Right hindlimb (tissue), 1 donor: ENCODE measurements around the gene HID1.

Experiments
- DNase-seq: peaks from one replicate; pipeline ENCODE4 v3.0.0-alpha.2; 2018

HID1 gene

DNA sequence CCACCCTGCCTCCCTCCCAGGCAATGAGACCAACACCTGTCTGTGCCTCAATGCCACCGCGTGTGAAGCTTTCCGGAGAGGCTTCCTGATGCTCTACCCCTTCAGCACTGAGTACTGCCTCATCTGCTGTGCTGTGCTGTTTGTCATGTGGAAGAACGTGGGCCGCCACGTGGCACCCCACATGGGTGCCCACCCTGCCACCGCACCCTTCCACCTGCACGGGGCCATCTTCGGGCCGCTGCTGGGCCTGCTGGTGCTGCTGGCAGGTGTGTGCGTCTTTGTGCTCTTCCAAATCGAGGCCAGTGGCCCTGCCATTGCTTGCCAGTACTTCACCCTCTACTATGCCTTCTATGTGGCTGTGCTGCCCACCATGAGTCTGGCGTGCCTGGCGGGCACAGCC, 25.9 kb downstream of the HID1 start:
- DNase-seq = no peak

DNA sequence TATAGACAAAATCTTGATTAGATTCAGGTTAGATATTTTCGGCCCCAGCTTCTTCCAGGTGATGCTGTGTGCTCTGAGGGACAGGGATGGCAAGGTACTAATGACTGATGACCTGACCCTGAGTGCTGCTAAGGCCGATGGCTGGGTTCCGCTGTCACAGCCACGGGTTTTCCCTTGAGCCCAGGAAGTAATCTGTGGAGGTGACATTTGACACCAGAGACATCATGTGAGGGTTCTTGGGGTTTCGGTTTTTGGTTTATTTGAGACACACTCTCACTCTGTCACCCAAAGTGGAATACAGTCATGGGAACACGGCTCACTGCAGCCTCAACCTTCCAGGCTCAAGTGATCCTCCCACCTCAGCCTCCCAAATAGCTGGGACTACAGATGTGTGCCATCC, 27.0 kb downstream of the HID1 start:
- DNase-seq = no peak

DNA sequence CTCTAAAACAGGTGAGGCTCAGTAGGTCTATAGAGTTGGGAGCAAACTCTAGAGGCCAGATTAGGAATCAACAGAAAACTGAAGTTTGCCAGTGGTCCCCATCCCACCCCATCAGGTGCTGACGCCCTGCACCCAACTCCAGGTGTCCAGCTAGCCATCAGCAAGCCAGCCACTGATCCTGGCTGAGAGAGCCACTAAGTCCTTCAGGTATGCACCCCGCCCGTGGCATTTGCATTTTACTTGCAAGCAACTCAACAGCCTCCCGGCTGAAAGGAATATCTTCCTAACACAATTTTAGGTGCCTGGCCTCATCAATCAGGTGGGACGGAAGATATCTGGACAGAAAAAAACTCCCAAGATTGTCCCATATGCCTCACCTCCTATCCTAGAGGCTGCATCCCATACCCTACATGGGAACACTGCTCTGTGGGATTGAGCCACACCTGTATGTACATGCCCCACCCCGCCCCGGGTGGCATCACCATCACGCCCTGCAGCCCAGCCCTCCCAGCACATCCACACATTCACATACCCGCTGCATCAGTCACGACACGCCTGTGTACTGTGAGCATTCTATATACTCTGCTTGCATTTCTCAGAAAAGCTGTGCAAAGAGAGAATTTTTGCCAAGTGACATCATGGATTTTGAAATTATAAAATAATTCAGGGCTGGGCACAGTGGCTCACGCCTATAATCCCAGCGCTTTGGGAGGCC, 28.6 kb downstream of the HID1 start:
- peak; percentile 17 for DNase-seq

DNA sequence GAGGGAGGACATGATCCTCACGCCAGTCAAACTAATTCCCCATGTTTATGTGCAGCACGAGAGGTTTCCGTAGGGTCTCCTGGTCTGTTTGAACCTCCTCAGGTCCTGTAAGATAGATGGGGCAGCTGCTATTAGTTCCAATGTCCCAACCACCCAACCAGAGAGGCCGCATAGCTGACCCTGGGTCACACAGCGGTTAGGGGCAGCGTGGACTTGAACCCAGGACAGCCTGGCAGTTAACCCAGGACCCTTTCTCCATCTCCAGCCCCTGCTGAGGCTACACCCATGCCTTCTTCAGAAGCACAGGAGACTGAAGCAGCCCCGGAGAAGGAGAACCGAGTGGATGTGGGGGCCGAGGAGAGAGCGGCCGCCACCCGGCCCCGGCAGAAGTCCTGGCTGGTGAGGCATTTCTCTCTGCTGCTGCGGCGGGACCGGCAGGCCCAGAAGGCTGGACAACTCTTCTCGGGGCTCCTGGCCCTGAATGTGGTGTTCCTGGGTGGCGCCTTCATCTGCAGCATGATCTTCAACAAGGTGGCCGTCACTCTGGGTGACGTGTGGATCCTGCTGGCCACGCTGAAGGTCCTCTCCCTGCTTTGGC, 31.3 kb downstream of the HID1 start:
- DNase-seq = no peak

DNA sequence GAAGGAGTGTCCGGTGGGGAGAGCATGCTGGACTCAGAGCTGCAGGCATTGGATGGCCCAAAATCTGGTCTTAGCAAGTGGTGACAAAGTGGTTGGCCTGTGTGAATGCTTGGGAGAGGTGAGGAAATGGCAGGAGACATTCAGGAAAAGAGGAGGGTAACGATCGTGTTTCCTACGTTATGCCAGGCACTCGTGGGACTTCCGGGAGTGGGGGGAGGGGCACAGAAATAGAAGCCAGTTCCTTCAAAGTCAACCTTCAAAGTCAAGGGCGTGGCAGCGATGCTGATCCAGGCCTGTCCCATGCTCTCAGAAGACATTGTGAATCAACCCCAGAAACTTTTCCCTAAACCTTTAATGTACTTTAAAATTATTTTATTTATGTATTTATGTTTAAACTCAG, 33.0 kb downstream of the HID1 start:
- no peak for DNase-seq

DNA sequence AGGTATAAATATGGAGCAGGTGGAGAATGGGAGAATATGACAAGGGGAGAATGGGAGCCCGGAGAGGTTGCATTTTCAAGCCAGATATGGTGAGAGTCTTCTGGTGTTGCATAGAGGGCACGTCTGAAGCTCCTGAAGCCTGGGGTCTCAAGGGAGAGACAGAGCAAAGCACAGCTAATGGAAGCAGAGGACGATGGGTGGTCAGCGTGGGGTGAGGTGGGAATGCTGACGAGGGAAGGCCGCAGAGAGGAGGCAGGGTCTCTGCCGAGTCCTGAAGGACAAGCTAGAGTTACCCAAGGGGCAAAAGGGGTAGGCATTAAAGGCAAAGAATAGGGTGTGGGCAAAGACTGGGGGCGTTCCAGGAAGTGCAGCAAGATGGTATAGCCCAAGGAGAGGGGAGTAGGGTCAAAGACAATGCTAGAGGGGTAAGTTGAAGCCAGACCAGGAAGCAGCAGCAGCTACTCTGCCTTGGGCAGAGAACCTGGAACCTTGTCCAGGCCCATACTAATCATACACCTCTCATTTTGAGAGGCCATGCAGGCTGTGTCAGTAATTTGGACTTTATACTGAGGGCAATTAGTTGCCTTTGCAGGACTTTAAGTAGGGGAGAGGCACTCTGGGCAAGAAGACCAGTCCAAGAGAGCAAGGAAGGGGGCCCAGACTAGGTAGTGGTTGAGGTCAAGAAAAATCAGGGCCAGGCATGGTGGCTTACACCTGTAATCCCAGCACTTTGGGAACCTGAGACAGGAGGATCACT, 34.2 kb downstream of the HID1 start:
- DNase-seq = no peak

DNA sequence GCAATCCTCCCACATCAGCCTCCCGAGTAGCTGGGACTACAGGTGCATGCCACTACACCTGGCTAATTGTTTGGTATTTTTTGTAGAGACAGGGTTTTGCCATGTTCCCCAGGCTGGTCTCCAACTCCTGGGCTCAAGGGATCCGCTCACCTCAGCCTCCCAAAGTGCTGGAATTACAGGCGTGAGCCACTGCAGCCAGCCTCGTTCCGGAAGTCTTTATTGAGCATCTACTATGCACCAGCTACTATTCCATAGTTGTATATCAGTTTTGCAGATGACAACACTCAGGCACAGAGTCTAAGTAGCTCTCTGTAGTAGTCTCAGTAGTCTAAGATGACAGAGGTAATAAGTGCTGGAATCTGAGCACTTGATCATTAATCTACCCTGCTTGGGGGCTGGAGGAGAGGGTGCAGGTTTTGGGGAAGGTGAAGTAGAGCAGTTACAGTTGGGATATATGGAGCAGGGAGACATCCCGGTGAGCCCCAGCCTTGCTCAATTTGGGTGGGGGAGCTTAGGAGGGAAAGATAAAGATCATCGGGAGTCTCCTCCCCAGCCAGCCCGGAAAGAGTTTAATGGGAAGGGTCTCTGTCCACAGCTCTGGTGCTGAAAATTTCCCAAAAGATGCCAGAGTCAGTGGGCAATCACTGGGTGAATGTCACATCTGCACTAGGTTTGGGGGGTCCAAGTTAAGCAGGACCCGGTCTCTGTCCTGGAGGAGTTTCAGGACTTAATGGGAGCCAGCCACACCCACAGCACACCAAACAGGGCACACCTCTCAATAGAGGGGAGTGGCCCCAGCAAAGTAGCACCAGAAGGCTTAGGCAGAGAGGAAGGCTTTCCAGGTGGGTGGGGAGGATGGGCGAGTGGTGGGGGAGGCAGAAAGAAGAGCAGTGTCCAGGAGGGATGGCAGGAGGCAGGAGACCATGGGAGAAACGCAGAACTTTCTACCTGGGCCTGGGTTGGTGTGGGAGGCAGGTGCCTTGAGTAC, 35.2 kb downstream of the HID1 start:
- no peak for DNase-seq

DNA sequence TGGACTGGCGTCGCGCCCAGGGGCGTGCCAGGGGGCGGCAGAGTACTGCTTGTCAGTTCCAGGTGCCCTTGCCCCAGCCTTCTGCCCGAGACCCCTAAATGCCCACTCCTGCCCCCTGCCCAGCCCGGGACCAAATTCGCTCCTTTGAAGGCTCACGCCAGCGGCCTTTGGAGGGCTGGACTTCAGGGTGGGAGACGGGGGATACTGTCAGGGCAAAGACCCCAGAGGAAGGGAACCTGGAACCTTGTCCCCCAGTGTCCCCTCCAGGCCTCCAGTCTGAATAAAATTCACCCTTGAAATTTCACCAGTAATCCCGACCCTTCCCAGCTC, 36.1 kb downstream of the HID1 start:
- no peak for DNase-seq

DNA sequence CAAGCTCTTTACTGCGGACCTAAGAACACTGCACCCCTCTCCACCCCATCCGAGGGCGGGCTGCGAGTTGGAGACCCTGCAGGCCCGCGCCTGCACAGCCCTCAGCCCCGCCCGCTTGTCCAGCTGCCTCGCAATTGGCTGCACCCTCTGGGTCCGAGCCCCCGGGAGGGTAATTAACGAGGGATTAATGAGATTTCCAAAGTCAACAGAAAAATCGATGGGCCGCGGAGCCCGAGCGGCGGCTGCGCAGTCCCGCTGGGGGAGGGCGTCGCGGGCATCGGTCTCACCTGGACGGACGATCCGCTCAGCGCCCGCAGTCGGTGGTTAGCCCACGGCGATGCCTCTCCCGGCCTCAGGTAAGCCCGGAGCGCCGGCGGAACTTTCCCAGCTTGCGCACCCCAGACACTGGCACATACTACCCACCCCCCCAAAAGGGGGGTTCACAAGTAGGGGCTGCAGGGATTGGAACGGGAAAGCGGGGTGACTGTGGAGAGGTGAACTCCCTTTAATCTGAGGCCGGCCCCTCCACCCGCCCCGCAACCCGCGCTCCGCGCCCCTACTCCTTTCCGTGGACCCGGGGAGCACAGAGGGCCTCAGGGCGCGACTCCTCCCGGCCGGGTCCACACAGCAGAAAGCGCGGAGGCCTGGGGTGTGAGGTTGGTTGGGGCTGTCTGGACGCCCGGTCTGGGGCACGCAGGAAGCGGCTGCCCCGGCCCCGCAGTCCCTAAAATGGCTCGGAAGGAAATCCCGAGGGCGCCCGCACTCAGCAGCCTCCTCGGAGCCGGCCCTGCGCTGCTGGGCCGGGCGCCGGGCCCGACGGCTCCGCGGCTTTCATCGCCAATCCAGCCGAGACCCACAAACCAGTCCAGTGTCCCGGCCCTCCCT, 36.7 kb downstream of the HID1 start, which contains the start of gene OTOP3:
Gene OTOP3, plus strand, starts transcription at position 314 of the 885 bp plus-strand sequence. Its CDS starts 24 bp downstream, at position 338.
- DNase-seq = no peak

DNA sequence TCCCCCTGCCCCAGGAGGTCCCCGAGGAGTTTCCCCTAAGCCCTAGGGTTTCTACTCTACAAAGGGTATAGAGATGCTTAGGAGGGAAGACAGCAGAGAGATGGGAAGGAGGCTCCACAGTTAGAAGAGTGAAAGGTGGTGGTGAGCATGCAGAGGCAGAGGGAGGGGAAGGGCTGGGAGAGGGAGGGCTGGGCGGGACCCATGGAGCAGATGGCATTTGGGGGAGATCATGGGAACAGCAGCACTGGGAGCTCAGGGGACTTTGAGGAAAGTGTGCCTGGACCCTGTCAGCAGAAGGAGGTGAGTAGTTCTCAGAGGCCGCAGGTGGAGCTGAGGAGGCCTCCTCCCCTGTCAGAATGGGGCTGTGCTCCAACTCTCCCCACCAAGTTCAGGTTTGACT, 37.5 kb downstream of the HID1 start:
- DNase-seq = no peak

DNA sequence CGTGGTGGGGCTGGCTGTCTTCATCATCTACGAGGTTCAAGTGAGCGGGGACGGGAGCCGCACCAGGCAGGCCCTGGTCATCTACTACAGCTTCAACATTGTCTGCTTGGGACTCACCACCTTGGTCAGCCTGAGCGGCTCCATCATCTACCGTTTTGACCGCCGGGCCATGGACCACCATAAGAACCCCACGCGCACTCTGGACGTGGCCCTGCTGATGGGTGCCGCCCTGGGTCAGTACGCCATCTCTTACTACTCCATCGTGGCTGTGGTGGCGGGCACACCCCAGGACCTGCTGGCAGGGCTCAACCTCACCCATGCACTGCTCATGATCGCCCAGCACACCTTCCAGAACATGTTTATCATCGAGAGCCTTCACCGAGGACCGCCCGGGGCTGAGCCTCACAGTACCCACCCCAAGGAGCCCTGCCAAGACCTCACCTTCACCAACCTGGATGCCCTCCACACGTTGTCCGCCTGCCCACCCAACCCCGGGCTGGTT, 42.0 kb downstream of the HID1 start:
- no peak for DNase-seq

DNA sequence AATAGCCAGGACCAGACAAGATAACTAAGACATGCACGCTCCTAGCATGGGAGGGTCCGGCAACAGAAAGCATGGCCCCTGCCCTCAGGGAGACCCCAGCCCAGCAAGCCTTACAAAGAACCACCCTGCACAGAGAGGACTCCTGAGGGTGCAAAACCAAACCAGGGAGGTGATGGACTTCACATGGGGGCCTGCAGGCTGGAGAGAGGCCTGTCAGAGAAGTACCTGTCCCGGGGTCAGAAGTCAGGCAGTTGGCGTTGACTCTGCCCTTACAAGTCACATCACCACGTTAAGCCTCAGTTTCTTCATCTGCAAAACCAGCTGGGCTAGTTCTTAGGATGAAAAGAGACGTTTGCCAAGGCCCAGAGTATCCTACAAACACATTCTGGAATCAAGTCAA, 43.8 kb downstream of the HID1 start:
- DNase-seq = no peak

DNA sequence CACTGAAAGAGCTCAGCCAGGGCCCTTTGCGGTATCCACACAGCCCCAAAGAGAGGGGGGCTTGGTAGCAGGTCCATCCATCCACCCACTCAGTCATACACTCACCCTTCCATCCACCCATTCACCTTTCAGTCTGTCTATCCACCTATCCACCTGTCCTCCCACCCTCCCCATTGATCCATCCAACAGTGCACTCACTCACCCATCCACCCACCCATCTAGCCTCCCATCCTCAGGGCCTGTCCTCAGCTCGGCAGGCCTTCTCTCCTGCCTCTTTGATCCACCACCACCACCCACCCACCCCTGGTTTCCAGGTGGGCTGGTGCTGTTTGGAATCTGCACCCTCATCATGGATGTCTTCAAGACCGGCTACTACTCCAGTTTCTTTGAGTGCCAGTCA, 47.3 kb downstream of the HID1 start:
- DNase-seq = no peak

DNA sequence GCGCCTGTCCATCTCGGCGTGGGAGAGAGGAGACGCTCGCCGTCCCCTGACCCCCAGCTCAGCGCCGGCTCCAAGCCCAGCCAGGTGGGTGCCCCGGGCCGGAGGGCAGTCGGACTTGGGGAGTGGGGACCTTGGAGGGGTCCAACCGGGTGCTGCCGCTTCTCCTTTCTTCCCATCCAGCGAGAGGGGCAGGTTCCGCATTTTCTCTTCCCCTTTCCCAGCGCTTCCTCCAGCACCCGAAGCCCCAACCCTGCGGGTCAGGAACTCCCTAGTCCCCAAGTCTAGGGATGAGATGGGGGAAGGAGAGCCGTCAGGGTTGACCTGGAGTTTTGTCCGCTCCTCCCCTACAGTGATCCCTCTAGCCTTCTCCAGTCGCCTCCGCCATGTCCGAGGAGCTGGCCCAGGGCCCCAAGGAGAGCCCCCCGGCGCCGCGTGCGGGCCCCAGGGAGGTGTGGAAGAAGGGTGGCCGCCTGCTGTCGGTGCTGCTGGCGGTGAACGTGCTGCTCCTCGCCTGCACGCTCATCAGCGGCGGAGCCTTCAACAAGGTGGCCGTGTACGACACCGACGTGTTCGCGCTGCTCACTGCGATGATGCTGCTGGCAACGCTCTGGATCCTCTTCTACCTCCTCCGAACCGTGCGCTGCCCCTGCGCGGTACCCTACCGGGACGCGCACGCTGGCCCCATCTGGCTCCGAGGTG, 48.2 kb downstream of the HID1 start, which contains the start of gene OTOP2:
Gene OTOP2, plus strand, starts transcription at position 24 of the 699 bp plus-strand sequence. Its CDS starts 360 bp downstream, at position 384.
- no peak for DNase-seq

DNA sequence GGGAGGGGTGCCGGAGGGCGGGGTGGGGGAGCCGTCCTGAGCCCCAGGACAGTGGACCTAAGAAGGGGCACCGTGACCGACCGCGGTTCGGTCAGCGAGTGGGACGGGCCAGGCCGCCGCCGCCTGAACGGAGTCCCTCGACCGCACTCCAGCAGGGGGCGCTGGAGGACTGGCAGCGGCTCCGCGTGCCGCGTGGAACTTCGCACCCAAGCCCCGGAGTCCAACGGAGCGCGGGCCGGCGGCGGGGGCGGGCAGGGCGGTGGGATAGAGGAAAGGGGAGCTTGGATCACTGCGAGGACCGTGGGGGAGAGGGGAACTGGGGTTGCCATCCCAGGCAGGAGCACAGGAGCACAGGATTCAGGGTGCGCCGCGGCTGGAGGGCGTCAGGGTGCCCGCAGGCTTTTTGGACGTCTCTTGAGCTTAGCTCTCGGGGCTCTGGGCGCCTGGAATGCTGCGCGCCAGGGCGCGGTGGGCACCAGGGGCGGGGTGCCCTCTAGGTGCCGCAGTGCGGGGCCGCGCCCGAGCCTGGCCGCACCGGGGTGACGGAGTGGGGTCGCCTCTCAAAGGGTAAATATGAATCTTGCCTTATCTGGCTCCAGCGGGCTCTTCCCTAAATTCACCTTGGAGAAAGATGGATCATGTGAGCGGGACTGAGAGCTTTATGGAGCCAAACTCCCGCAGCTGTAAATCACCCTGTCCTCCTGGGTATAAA, 48.9 kb downstream of the HID1 start:
- peak; percentile 56 for DNase-seq

DNA sequence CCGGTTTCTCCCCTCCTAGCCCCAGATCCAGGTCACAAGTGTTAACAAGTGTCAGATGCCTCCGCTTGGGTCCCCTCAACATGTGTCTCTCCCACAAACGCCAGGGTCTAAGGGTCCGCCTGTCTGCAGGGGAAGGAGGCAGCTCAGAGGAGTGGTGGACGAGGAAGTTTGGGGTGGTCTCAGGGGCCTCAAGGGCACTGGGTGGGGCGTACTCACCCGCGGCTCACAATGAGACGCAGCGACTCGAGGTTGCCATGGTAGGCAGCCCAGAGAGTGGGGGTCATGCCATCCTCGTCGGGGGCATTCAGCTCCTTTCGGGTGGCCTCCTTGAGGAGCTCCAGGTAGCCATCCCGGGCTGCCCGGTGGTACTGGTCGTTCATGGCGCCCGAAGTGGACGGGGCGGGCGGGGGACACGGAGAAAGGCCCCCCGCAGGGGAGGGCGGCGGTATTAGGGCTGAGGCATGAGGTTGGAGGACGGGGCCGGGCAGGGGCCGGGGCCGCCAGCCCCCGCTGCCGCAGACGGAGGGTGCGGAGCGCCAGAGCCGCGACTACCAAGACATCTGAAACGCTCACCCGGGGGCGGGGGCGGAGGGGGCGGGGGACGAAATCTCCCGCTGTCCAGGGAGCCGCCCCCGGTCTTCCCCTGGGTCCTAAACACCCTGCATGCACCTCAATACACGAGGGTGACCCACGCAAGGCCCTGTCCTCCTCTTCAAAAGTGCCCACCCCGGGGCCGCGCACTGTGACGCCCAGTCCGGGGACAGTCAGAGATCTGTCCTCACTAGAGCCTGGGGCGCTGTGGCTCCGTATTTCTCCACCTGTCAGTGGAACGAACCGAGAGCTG, 49.6 kb downstream of the HID1 start, which contains the start of gene USH1G:
Gene USH1G, minus strand, starts transcription at position 562 of the 844 bp plus-strand sequence. Its CDS starts 182 bp downstream, at position 380.
- no peak for DNase-seq

DNA sequence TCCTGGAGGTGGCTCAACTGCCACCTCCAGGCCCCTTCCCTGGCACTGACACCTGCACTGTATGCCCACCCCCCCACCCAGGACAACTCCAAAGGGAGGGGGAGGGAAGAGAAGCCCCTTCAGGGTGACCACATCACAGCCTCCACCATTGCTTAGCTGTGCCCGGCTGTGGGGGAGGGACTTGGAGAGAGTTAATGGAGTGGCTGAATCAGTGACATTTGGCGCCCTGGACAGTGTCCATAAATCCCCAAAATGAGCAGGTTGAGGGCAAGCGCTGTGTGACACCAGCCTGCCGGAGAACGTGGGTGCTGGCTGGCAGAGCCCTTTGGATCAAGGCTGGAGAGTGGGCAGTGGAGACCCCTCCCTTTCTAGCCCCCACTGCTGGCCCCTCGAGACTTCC, 50.4 kb downstream of the HID1 start:
- no peak for DNase-seq

DNA sequence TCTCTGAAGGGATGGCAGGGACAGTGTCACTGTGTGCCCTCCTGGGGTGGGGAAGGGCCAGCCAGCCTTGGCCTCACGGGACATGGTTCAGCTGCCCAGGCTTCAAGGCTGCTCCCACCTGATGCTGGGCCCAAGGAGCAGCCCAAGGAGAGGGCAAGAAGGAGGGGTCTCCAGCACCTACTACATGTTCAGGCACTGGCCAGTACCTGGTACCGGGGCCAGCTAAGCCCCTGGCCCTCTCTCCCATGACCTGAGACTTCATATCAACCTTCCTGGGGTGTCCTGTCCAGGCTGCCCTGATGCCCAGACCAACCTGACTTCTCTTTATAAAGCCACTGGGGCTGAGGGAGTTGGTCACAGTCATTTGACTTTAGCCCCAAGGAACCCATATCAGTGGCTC, 50.8 kb downstream of the HID1 start:
- no peak for DNase-seq
